Colonic mucosa (tissue), 4 donors: ENCODE data around the gene DHRS1. TPM values are rescaled to one million over a fixed set of nuclear protein-coding genes. Genes with fewer than 3 reads are reported as not detected.

Experiments used
- DNase-seq: peaks from one replicate; pipeline ENCODE4 v3.0.0-alpha.2; 2020
- H3K27ac ChIP-seq: fragments of 200-600 bp; one replicate; pipeline ENCODE4 v1.8.0; 2021
- H3K27me3 ChIP-seq: fragments of 200-600 bp; one replicate; pipeline ENCODE4 v1.8.0; 2021
- H3K36me3 ChIP-seq: fragments of 200-600 bp; one replicate; pipeline ENCODE4 v1.8.0; 2021
- H3K4me1 ChIP-seq: fragments of 200-600 bp; one replicate; pipeline ENCODE4 v1.8.0; 2021; ENCODE audit warnings: mild to moderate bottlenecking
- H3K4me3 ChIP-seq: fragments of 200-600 bp; one replicate; pipeline ENCODE4 v1.8.0; 2021
- H3K9ac ChIP-seq, 2 donors: one replicate each; pipeline ENCODE4 v1.7.0; 2013; ENCODE audit warnings: control low read depth in 2 of 2, low read depth in 2 of 2, low read length in 2 of 2
- H3K9me3 ChIP-seq: fragments of 200-600 bp; one replicate; pipeline ENCODE4 v1.8.0; 2021
- intact Hi-C: fragments of 100-400 bp; cut with DNase I; formaldehyde crosslinking; loops from one replicate; pipeline ENCODE4 v1.14.1; 2022
- total RNA-seq, 2 donors: library from RNA; stranded (reverse); fragmentation: NEBNext Ultra II Directional in 1 of 2; extraction: Animal tissue kit (Norgen Biotek cat#: 25700) in 1 of 2; gene quantifications; one replicate each; pipeline ENCODE4 v1.2.1, GENCODE V29; 2021
- TF ChIP-seq, protein P1 (sequence below): fragments of 200-600 bp; IDR thresholded peaks from one replicate; pipeline ENCODE4 v1.8.0; 2022; ENCODE audit warnings: antibody characterized with exemption, mild to moderate bottlenecking
- donor health status: healthy.
- donor health status: DM: no; HTN: no; CAD: no.
- donor health status: DM: no; HTN: no; CAD: no.

Gene DHRS1
- total RNA-seq, 2 donors from 2014 or later, result 38.0 to 42.4 TPM

- Histone ChIP-seq H3K27ac (no peak overlapping the region), H3K27me3 (no peaks in the 10 kb centered on the region), H3K4me3 (no peak overlapping the region), H3K9ac (no peak overlapping the region), H3K36me3 (peaks cover 7% of the 10 kb centered on the region), H3K4me1 (no peaks in the 10 kb centered on the region), H3K9me3 (no peaks in the 10 kb centered on the region)
- no peak for DNase-seq
- TF ChIP-seq, protein P1, sequence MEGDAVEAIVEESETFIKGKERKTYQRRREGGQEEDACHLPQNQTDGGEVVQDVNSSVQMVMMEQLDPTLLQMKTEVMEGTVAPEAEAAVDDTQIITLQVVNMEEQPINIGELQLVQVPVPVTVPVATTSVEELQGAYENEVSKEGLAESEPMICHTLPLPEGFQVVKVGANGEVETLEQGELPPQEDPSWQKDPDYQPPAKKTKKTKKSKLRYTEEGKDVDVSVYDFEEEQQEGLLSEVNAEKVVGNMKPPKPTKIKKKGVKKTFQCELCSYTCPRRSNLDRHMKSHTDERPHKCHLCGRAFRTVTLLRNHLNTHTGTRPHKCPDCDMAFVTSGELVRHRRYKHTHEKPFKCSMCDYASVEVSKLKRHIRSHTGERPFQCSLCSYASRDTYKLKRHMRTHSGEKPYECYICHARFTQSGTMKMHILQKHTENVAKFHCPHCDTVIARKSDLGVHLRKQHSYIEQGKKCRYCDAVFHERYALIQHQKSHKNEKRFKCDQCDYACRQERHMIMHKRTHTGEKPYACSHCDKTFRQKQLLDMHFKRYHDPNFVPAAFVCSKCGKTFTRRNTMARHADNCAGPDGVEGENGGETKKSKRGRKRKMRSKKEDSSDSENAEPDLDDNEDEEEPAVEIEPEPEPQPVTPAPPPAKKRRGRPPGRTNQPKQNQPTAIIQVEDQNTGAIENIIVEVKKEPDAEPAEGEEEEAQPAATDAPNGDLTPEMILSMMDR, result no peak
- intact Hi-C loops, result no loop called here
Measured at GRCh38 chr14:24264298-24264697, 35.3 kb downstream of the DHRS1 start.

- H3K27ac ChIP-seq, result no peak overlapping the region
- no peaks in the 10 kb centered on the region for H3K4me1 ChIP-seq
- TF ChIP-seq, protein P1, result no peak
- no peak for DNase-seq
- no peak overlapping the region for H3K4me3 ChIP-seq
- H3K9ac ChIP-seq, result no peak overlapping the region
- no peaks in the 10 kb centered on the region for H3K9me3 ChIP-seq
- H3K36me3 ChIP-seq, result peaks cover 7% of the 10 kb centered on the region
- no peaks in the 10 kb centered on the region for H3K27me3 ChIP-seq
- intact Hi-C loops, result no loop called here
Measured at GRCh38 chr14:24263848-24264247, 35.7 kb downstream of the DHRS1 start.

GRCh38 chr14:24262821-24263733 is 36.5 kb downstream of the DHRS1 start, which contains the start of gene TGM1:
TSS of gene TGM1 (minus strand) at chr14:24263177. CDS start at chr14:24262352, 825 bp downstream.
- no peak within 1 kb of the TSS for H3K27ac ChIP-seq
- no peak for DNase-seq
- no peak within 1 kb of the TSS for H3K9ac ChIP-seq

DNA sequence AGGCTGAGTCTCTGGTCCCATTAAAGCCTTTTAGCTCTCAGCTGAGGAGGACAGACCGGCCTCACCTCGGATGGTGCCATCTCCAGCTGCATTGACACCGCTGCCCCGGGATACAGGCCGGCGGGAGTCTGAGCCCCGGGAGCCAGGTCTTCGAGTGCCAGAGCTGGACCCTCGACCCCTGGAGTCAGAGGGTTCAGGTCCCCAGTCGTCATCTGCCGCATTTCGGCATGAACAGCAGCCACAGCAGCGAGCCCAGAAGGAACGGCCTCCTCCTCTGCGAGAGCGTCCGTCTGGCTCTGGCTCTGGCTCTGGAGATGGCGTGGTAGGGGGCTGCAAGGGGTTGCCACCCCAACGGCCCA is 37.6 kb downstream of the DHRS1 start:
- Histone ChIP-seq H3K36me3 (peaks cover 6% of the 10 kb centered on the region), H3K9me3 (no peaks in the 10 kb centered on the region), H3K27ac (no peak overlapping the region), H3K27me3 (no peaks in the 10 kb centered on the region), H3K4me3 (no peak overlapping the region), H3K9ac (no peak overlapping the region), H3K4me1 (no peaks in the 10 kb centered on the region)
- no peak for DNase-seq
- TF ChIP-seq, protein P1, result no peak
- intact Hi-C loops, result no loop called here

More at GRCh38 chr14:24262821-24263733, 36.5 kb downstream of the DHRS1 start, which contains the start of gene TGM1:
- H3K9me3 ChIP-seq, result no peaks in the 10 kb centered on the region
- no peaks in the 10 kb centered on the region for H3K27me3 ChIP-seq
- intact Hi-C loops, result no loop called here
- H3K4me3 ChIP-seq, result no peak within 1 kb of the TSS
- no peaks in the 10 kb centered on the region for H3K4me1 ChIP-seq
- TF ChIP-seq, protein P1, result no peak
- H3K36me3 ChIP-seq, result peaks cover 7% of the 10 kb centered on the region

GRCh38 chr14:24261256-24261968 is 38.2 kb downstream of the DHRS1 start:
- TF ChIP-seq, protein P1, result no peak
- peaks cover under 1% of the 10 kb centered on the region for H3K36me3 ChIP-seq

More at GRCh38 chr14:24261256-24261968, 38.2 kb downstream of the DHRS1 start:
- intact Hi-C loops, result no loop called here
- Histone ChIP-seq H3K4me1 (no peaks in the 10 kb centered on the region), H3K4me3 (no peak overlapping the region), H3K27me3 (no peaks in the 10 kb centered on the region), H3K9ac (no peak overlapping the region), H3K27ac (no peak overlapping the region), H3K9me3 (no peaks in the 10 kb centered on the region)
- DNase-seq, result no peak
